Neural crest cell (in vitro differentiated cells): ENCODE measurements around the gene LIAS. TPM values are rescaled to one million over a fixed set of nuclear protein-coding genes. Genes with fewer than 3 reads are reported as not detected.

Experiments used
- DNase-seq: peaks from one replicate; pipeline ENCODE4 v3.0.0; 2021; ENCODE audit warnings: low read depth, mixed read lengths, low spot score
- H3K27ac Mint-ChIP-seq: one replicate; pipeline ENCODE4 v1.8.0; 2021; ENCODE audit warnings: mild to moderate bottlenecking, mixed read lengths; ENCODE audit not compliant: unreplicated experiment
- H3K27me3 Mint-ChIP-seq: 2 replicates; pipeline ENCODE4 v1.8.0; 2021; ENCODE audit warnings: low read depth, mild to moderate bottlenecking, mixed read lengths
- H3K36me3 Mint-ChIP-seq: 2 replicates; pipeline ENCODE4 v1.8.0; 2021; ENCODE audit warnings: low read depth, mild to moderate bottlenecking, mixed read lengths
- H3K4me1 Mint-ChIP-seq: 2 replicates; pipeline ENCODE4 v1.8.0; 2021; ENCODE audit warnings: mixed read lengths
- H3K4me3 Mint-ChIP-seq: one replicate; pipeline ENCODE4 v1.8.0; 2021; ENCODE audit warnings: mild to moderate bottlenecking, mixed read lengths
- H3K9me3 Mint-ChIP-seq: 2 replicates; pipeline ENCODE4 v1.8.0; 2021; ENCODE audit warnings: mixed read lengths
- total RNA-seq: library from RNA; stranded (reverse); gene quantifications from 2 replicates; pipeline ENCODE4 v1.2.1, GENCODE V29; 2021
- TF ChIP-seq, protein P1 (sequence below): fragments of 200-600 bp; sonication (generic); conservative IDR thresholded peaks from 2 replicates; pipeline ENCODE4 v1.5.0; 2021; ENCODE audit warnings: antibody characterized with exemption, mild to moderate bottlenecking

LIAS gene
- total RNA-seq, 1 donor from 2014 or later: 19.0 TPM

DNA sequence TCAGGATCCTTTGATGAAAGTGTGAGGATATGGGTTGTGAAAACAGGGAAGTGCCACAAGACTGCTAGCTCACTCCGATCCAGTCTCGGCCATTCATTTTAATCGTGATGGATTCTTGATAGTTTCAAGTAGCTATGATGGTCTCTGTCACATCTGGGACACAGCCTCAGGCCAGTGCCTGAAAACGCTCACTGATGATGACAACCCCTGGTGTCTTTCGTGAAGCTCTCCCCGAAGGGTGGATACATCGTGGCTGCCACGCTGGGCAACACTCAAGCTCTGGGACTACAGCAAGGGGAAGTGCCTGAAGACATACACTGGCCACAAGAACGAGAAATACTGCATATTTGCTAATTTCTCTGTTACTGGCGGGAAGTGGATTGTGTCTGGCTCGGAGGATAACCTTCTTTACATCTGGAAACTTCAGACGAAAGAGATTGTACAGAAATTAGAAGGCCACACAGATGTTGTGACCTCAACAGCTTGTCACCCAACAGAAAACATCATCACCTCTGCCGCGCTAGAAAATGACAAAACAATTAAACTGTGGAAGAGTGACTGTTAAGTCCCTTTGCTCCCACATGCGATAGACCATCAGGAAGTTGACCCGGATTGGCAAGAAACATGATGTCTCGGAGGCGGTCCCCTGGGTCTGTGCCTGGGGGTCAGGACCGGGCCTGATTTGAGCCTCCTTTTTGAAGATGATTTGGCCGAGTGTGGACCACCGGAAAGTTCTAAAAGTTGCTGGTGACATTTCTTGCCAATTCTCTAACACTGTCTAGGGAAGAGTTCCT, 22.2 kb downstream of the LIAS start:
- peaks cover 3% of the 10 kb centered on the region for H3K9me3 Mint-ChIP-seq

DNA sequence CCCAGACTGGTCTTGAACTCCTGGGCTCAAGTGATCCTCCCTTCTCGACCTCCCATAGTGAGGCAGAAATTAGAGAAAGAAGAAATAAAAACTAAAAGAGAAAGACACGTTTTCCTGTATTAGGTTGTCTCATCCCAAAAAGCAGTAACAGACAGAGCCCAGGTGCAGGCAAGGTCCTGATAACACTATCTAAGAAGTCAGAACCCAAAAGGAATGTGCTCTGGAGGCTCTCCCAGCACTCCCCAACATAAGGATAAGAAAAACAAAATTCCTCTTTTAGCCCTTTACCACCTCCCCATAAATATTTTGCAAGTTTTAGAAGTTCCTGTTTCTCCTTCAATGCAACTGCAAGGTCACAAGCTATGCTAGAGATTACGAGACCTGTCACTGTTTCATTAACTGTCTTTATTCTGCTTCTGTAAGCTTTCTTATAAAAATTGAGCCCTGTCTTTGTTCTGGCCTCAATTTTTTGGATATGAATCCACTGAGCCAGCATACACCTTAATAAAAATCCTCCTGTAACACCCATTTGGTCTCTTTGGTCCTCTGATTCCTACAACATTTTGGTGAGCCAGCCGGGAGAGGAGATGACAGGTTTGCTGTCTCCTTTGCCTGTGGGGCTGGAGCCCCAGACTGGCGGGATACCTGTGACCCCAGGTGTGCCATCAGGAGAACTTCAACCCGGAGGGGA, 25.9 kb downstream of the LIAS start:
- Mint-ChIP-seq H3K27me3 (no peaks in the 10 kb centered on the region), H3K9me3 (peaks cover 3% of the 10 kb centered on the region), H3K4me3 (no peak overlapping the region), H3K4me1 (no peaks in the 10 kb centered on the region), H3K36me3 (no peaks in the 10 kb centered on the region), H3K27ac (no peak overlapping the region)
- TF ChIP-seq, protein P1, sequence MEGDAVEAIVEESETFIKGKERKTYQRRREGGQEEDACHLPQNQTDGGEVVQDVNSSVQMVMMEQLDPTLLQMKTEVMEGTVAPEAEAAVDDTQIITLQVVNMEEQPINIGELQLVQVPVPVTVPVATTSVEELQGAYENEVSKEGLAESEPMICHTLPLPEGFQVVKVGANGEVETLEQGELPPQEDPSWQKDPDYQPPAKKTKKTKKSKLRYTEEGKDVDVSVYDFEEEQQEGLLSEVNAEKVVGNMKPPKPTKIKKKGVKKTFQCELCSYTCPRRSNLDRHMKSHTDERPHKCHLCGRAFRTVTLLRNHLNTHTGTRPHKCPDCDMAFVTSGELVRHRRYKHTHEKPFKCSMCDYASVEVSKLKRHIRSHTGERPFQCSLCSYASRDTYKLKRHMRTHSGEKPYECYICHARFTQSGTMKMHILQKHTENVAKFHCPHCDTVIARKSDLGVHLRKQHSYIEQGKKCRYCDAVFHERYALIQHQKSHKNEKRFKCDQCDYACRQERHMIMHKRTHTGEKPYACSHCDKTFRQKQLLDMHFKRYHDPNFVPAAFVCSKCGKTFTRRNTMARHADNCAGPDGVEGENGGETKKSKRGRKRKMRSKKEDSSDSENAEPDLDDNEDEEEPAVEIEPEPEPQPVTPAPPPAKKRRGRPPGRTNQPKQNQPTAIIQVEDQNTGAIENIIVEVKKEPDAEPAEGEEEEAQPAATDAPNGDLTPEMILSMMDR: no peak
- DNase-seq: no peak

More for the DNA sequence above, 22.2 kb downstream of the LIAS start:
- no peak overlapping the region for H3K4me3 Mint-ChIP-seq
- no peak for DNase-seq
- H3K36me3 Mint-ChIP-seq: no peaks in the 10 kb centered on the region
- TF ChIP-seq, protein P1: no peak
- H3K27ac Mint-ChIP-seq: peak overlapping the region; percentile 7
- no peaks in the 10 kb centered on the region for H3K4me1 Mint-ChIP-seq
- H3K27me3 Mint-ChIP-seq: no peaks in the 10 kb centered on the region

DNA sequence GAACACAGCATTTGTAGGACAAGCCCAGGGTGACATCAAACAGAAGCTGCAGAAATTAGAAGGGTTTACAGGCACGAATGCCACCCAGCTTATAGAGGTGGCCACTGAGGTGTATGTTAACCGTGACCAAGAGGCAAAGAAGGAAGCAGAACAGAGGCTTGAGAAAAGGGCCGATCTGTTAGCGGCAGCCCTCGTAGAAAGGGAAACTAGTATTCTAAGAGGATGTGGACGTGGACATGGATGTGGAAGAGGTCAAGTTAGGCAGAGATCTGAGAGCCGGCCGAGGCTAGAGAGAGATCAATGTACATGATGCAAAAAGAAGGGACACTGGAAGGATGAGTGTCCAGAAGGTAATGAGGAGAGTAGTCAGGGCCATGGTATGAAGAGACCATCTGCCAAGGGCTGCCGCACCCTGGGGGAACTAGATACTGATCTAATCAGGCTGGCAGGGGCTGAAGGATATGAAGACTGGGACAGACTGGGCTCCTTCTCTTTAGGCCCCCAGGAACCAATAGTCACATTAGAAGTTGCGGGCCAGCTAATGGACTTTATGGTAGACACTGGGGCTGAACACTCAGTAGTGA, 27.5 kb downstream of the LIAS start:
- Mint-ChIP-seq H3K4me3 (no peak overlapping the region), H3K27ac (no peak overlapping the region), H3K9me3 (peaks cover 3% of the 10 kb centered on the region), H3K36me3 (no peaks in the 10 kb centered on the region), H3K4me1 (no peaks in the 10 kb centered on the region), H3K27me3 (no peaks in the 10 kb centered on the region)
- no peak for DNase-seq
- TF ChIP-seq, protein P1: no peak

DNA sequence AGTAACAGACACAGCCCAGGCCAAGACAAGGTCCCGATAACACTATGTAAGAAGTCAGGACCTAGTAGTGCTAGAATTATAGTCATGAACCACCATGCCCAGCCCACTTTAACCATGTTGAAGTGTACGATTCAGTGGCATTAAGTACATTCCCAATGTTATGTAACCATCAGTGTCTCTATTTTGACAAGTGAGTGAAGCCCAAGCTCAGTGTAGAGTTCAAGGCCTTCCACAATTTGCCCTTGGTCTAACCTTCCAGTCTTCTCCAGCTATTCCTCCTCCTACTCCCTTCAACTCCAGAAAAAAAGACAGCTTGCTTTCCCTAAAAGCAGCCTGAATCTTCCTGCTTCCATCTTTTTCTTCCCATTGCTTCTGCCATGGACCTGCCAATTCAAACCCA, 31.5 kb downstream of the LIAS start:
- no peak overlapping the region for H3K27ac Mint-ChIP-seq
- DNase-seq: no peak
- H3K36me3 Mint-ChIP-seq: no peaks in the 10 kb centered on the region
- TF ChIP-seq, protein P1: no peak
- H3K27me3 Mint-ChIP-seq: no peaks in the 10 kb centered on the region
- H3K4me3 Mint-ChIP-seq: no peak overlapping the region
- H3K4me1 Mint-ChIP-seq: no peaks in the 10 kb centered on the region
- H3K9me3 Mint-ChIP-seq: no peaks in the 10 kb centered on the region

DNA sequence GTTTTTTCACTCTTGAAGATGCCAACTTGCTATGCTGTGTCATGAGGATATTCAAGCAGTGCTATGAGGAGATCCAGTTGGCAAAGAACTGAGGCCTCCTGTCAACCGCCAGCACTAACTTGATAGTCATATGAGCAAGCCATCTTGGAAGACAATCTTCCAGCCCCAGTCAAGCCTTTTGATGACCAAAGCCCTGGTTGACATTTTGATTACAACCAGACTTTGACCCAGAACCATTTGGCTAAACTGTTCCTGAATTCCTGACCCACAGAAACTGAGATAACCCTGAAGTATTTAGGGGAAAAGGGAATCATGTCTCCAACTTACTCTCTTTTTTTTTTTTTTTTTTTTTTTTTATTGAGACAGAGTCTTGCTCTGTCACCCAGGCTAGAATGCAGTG, 35.5 kb downstream of the LIAS start:
- Mint-ChIP-seq H3K27ac (no peak overlapping the region), H3K9me3 (no peaks in the 10 kb centered on the region), H3K27me3 (no peaks in the 10 kb centered on the region), H3K36me3 (no peaks in the 10 kb centered on the region), H3K4me1 (no peaks in the 10 kb centered on the region), H3K4me3 (no peak overlapping the region)
- DNase-seq: no peak
- TF ChIP-seq, protein P1: no peak
